GM12873 (cell line): ENCODE data around the gene S1PR1.

Source experiments
- CTCF ChIP-seq: IDR thresholded peaks from 2 replicates; pipeline ENCODE4 v1.5.1; 2012; ENCODE audit warnings: low read depth, mild to moderate bottlenecking, moderate library complexity, low read length, control low read depth; ENCODE audit not compliant: insufficient read depth; ENCODE audit errors: missing control alignments

The S1PR1 gene

DNA sequence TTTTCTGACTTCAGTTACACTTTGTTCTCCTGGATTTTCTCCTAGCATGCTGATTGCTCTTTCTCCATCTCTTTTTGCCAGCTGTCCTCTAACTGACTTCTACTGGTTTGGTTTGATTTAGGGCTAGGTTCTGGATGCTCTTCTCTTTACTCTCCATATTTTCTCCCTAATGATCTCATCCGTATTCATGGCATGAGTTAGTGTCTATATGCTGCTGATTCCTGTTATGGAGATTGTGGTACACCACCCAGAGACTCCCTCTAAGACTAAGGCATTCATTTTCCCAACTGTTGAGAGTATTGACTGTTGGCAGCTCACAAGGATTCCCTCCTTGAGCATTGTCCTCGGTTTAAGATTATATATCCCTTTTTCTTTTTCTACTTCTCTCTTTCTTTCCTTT, 28.9 kb downstream of the S1PR1 start:
- TF ChIP-seq CTCF: no peak

- TF ChIP-seq CTCF: no peak
Observed at GRCh38 chr1:101267082-101267481, 30.3 kb downstream of the S1PR1 start.

- no peak for TF ChIP-seq CTCF
Observed at GRCh38 chr1:101268893-101269292, 32.1 kb downstream of the S1PR1 start.

- TF ChIP-seq CTCF: no peak
Observed at GRCh38 chr1:101275672-101276071, 38.9 kb downstream of the S1PR1 start.

DNA sequence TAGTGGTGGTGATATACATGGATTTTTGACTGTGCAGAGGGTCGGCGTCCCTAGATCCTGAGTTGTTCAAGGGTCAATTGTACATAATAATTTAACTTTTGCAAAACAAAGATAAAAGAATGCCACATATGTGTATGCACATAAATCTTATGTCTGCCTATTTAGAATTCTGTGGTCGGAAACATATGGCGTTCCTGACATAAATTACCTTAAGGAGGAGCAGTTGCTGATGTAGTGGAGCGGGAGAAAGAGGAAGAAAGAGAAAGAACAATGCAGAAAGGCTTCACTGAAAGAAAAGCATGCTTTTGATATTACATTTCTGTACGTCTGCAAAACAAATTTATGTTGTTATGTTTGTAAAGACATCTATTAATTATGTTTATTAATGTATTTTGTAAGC, 40.0 kb downstream of the S1PR1 start:
- TF ChIP-seq CTCF: no peak

DNA sequence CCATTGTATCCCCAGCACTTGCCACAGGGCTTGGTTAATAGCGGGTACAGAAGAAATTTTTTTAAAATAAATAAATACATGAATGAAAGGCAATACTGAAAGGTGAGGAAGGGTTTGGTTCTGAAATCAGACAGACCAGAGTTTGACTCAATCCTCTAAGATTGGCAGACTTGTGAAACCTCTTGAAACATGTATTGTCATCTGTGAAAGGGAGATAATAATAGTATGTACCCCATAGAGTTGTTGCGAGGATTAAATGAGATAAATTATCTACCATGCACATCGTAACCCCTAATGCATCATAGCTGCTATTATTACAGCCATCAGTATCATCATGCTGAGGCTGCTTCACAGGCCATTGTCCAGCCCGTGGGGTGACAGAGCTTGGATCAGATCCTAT, 41.4 kb downstream of the S1PR1 start:
- no peak for TF ChIP-seq CTCF

DNA sequence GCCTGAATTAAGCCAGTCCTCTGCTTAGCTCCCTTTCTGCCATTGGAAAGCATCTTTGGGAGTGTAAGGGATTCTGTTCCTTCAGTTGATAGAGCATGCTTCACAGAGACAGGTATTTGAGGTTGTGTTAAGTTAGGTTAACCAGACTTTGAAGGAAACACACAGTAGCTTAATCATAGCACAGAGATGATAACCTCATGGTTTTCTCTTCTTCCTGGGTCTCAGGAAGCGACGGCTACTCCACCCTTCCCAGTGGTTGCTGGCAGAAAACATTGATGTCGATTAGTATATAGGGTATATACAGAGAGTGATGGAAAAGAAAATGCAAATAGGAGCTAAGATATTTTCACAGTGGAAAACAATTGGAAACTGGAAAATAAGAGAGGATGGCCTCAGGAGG, 42.0 kb downstream of the S1PR1 start:
- no peak for TF ChIP-seq CTCF
